MM.1S (cell line): Measurements from ENCODE around the gene SLC4A3.

ENCODE experiments used
- DNase-seq: peaks from one replicate; pipeline ENCODE4 v3.0.0-alpha.2; 2015
- H2AFZ ChIP-seq: fragments of 300-600 bp; sonication (generic); 2 replicates; pipeline ENCODE4 v1.6.0; 2016; ENCODE audit warnings: antibody characterized with exemption, low read length
- H3F3A ChIP-seq: fragments of 300-600 bp; sonication (generic); 2 replicates; pipeline ENCODE4 v1.6.1; 2016; ENCODE audit warnings: mild to moderate bottlenecking, antibody characterized with exemption, low read length, moderate library complexity, mixed read lengths; ENCODE audit not compliant: insufficient read depth
- H3K27ac ChIP-seq: fragments of 300-600 bp; sonication (generic); 2 replicates; pipeline ENCODE4 v1.5.1; 2016; ENCODE audit warnings: mild to moderate bottlenecking, low read length
- H3K27me3 ChIP-seq: fragments of 300-600 bp; sonication (generic); replicated peaks from 2 replicates; pipeline ENCODE4 v1.6.0; 2016; ENCODE audit warnings: low read length; ENCODE audit not compliant: insufficient read depth
- H3K36me3 ChIP-seq: fragments of 300-600 bp; sonication (generic); replicated peaks from 2 replicates; pipeline ENCODE4 v1.6.1; 2016; ENCODE audit warnings: mild to moderate bottlenecking, low read length, mixed read lengths; ENCODE audit not compliant: insufficient read depth
- H3K4me1 ChIP-seq: fragments of 300-600 bp; sonication (generic); 2 replicates; pipeline ENCODE4 v1.6.1; 2016; ENCODE audit warnings: low read length, mixed read lengths
- H3K4me2 ChIP-seq: fragments of 300-600 bp; sonication (generic); 2 replicates; pipeline ENCODE4 v1.6.0; 2016; ENCODE audit warnings: low read depth, low read length
- H3K4me3 ChIP-seq: fragments of 300-600 bp; sonication (generic); 2 replicates; pipeline ENCODE4 v1.5.1; 2016; ENCODE audit warnings: low read length, mixed read lengths
- H3K79me2 ChIP-seq: fragments of 300-600 bp; sonication (generic); 2 replicates; pipeline ENCODE4 v1.6.1; 2016; ENCODE audit warnings: mixed run types, low read length, mixed read lengths
- H3K9ac ChIP-seq: fragments of 300-600 bp; sonication (generic); 2 replicates; pipeline ENCODE4 v1.6.1; 2016; ENCODE audit warnings: low read length, mixed read lengths
- H3K9me2 ChIP-seq: fragments of 300-600 bp; sonication (generic); replicated peaks from 2 replicates; pipeline ENCODE4 v1.6.1; 2016; ENCODE audit warnings: mild to moderate bottlenecking, low read length, mixed read lengths; ENCODE audit not compliant: insufficient read depth
- H3K9me3 ChIP-seq: fragments of 300-600 bp; sonication (generic); replicated peaks from 2 replicates; pipeline ENCODE4 v1.6.1; 2016; ENCODE audit warnings: mild to moderate bottlenecking, low read length, mixed read lengths; ENCODE audit not compliant: insufficient read depth
- H4K20me1 ChIP-seq: fragments of 300-600 bp; sonication (generic); 2 replicates; pipeline ENCODE4 v1.6.1; 2016; ENCODE audit warnings: mild to moderate bottlenecking, low read length, moderate library complexity, mixed read lengths; ENCODE audit not compliant: insufficient read depth
- CTCF ChIP-seq: fragments of 300-600 bp; sonication (generic); IDR thresholded peaks from 2 replicates; pipeline ENCODE4 v1.5.1; 2016; ENCODE audit warnings: antibody characterized with exemption, low read length, mixed read lengths
- EZH2 ChIP-seq: fragments of 300-600 bp; sonication (generic); optimal IDR thresholded peaks from 2 replicates; pipeline ENCODE3; 2017; ENCODE audit warnings: low read depth, mild to moderate bottlenecking, antibody characterized with exemption, low read length, mixed read lengths
- EZH2phosphoT487 ChIP-seq: fragments of 300-600 bp; sonication (generic); IDR thresholded peaks from 2 replicates; pipeline ENCODE4 v1.6.1; 2018; ENCODE audit warnings: antibody characterized with exemption, low read length

The SLC4A3 gene

GRCh38 chr2:219688560-219689445 lies 61.4 kb downstream of the SLC4A3 start:
- H4K20me1 ChIP-seq = no peaks in the 10 kb centered on the region
- H3K36me3 ChIP-seq = no peaks in the 10 kb centered on the region
- TF ChIP-seq EZH2 (no peak), CTCF (no peak)
- H3K9ac ChIP-seq = no peak overlapping the region
- H3K27me3 ChIP-seq = no peaks in the 10 kb centered on the region
- H2AFZ ChIP-seq = no peak overlapping the region
- H3K79me2 ChIP-seq = no peaks in the 10 kb centered on the region
- no peaks in the 10 kb centered on the region for H3K9me2 ChIP-seq
- no peaks in the 10 kb centered on the region for H3K4me1 ChIP-seq
- H3K27ac ChIP-seq = no peak overlapping the region
- DNase-seq = no peak
- no peak overlapping the region for H3K4me2 ChIP-seq
- H3K9me3 ChIP-seq = no peaks in the 10 kb centered on the region
- no peaks in the 10 kb centered on the region for H3F3A ChIP-seq
- H3K4me3 ChIP-seq = no peak overlapping the region

- no peak overlapping the region for H3K27ac ChIP-seq
- H3K36me3 ChIP-seq = no peaks in the 10 kb centered on the region
- H3K4me1 ChIP-seq = no peaks in the 10 kb centered on the region
- H3K9me2 ChIP-seq = no peaks in the 10 kb centered on the region
- no peaks in the 10 kb centered on the region for H3K27me3 ChIP-seq
- TF ChIP-seq CTCF (peak; percentile 60), EZH2 (no peak)
- H3K4me3 ChIP-seq = no peak overlapping the region
- DNase-seq = peak; percentile 53
- no peaks in the 10 kb centered on the region for H3K9me3 ChIP-seq
- H3K4me2 ChIP-seq = no peak overlapping the region
- no peak overlapping the region for H2AFZ ChIP-seq
- no peaks in the 10 kb centered on the region for H3F3A ChIP-seq
- no peak overlapping the region for H3K9ac ChIP-seq
- no peaks in the 10 kb centered on the region for H4K20me1 ChIP-seq
- no peaks in the 10 kb centered on the region for H3K79me2 ChIP-seq
These were observed 62.5 kb downstream of the SLC4A3 start for GRCh38 chr2:219689676-219690628.

GRCh38 chr2:219691571-219691970 lies 64.1 kb downstream of the SLC4A3 start:
- Histone ChIP-seq H3K79me2 (no peaks in the 10 kb centered on the region), H2AFZ (no peak overlapping the region), H3K4me1 (no peaks in the 10 kb centered on the region), H3K27ac (no peak overlapping the region), H3K9me3 (no peaks in the 10 kb centered on the region), H3F3A (no peaks in the 10 kb centered on the region), H3K36me3 (no peaks in the 10 kb centered on the region), H3K4me2 (no peak overlapping the region), H4K20me1 (no peaks in the 10 kb centered on the region), H3K9me2 (no peaks in the 10 kb centered on the region), H3K4me3 (no peak overlapping the region), H3K9ac (no peak overlapping the region), H3K27me3 (no peaks in the 10 kb centered on the region)
- TF ChIP-seq EZH2 (no peak), CTCF (no peak), EZH2phosphoT487 (no peak)
- DNase-seq = no peak
